Measurements from ENCODE around the gene NRAP. TPM values are rescaled to one million over a fixed set of nuclear protein-coding genes. Genes with fewer than 3 reads are reported as not detected.

NRAP gene
- total RNA-seq, 1 experiment from 2014 or later = not detected

DNA sequence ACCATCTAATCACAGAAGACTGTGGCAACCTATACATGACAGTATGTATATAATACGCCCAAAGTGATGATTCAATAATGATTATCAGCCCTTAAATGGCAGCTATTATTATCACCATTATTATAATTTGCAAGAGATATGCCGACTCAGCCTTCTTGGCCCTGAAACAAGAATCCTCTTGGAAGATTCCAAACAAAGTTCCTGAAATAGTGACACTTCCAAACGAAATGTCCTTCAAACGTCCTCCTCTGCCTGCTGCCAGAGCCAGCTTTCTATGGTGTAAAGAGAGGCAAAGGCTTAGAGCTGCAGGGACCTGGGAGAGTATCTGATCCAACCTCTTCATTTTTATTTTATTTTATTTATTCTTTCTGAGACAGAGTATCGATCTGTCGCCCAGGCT is 36.0 kb downstream of the NRAP start:
- no peak for ATAC-seq
- Histone ChIP-seq H3K4me1 (ENCODE audit: control insufficient read depth, insufficient read depth, low read length) (no peaks in the 10 kb centered on the region), H3K27ac (ENCODE audit: low read length) (no peak overlapping the region), H3K27me3 (ENCODE audit: control insufficient read depth, insufficient read depth, low read length) (peaks cover 44% of the 10 kb centered on the region), H3K4me3 (ENCODE audit: low read depth in 2 of 2, low read length in 2 of 2) (no peak overlapping the region), H3K36me3 (ENCODE audit: control insufficient read depth, insufficient read depth, low read length) (no peaks in the 10 kb centered on the region), H3K9me3 (ENCODE audit: control insufficient read depth, insufficient read depth, low read depth, low read length) (no peaks in the 10 kb centered on the region)
- intact Hi-C loops (cut with micrococcal nuclease; ENCODE audit: unreplicated experiment) = no loop called here
- BruUV-seq (replicated peaks) = no TSS peak
- POLR2A ChIA-PET = interaction anchor here (0.6 kb wide), 1 partner anchor 669 kb away, joined by 3 read pairs; no protein-coding TSS in a partner anchor
- no peak for DNase-seq (ENCODE audit: low read depth, low spot score)
- TF ChIP-seq SIN3A (IDR thresholded peaks at IDR 0.05; ENCODE audit: borderline replicate concordance, insufficient read depth, low read depth, low read length) (no peak), POLR2AphosphoS5 (IDR thresholded peaks at IDR 0.05; ENCODE audit: low read depth, low read length) (no peak), TCF7L2 (IDR thresholded peaks at IDR 0.05; ENCODE audit: low read depth, low read length) (no peak), CTCF (IDR thresholded peaks at IDR 0.05) (no peak), REST (IDR thresholded peaks at IDR 0.05; ENCODE audit: insufficient read depth in 1 of 2, low read depth in 2 of 2, low read length in 1 of 2) (no peak)
- CTCF ChIA-PET = no interaction called here
- in situ Hi-C loops (cut with HindIII; ENCODE audit: low pct_unique_long_range_greater_than_20kb, low sequenced_read_pairs) = no loop called here

- no peak for DNase-seq (ENCODE audit: low read depth, low spot score)
- Histone ChIP-seq H3K9me3 (ENCODE audit: control insufficient read depth, insufficient read depth, low read depth, low read length) (no peaks in the 10 kb centered on the region), H3K27me3 (ENCODE audit: control insufficient read depth, insufficient read depth, low read length) (peaks cover 49% of the 10 kb centered on the region), H3K4me3 (ENCODE audit: low read depth in 2 of 2, low read length in 2 of 2) (no peak overlapping the region), H3K4me1 (ENCODE audit: control insufficient read depth, insufficient read depth, low read length) (no peaks in the 10 kb centered on the region), H3K27ac (ENCODE audit: low read length) (no peak overlapping the region), H3K36me3 (ENCODE audit: control insufficient read depth, insufficient read depth, low read length) (no peaks in the 10 kb centered on the region)
- TF ChIP-seq REST (IDR thresholded peaks at IDR 0.05; ENCODE audit: insufficient read depth in 1 of 2, low read depth in 2 of 2, low read length in 1 of 2) = no peak
- no peak for TF ChIP-seq SIN3A (IDR thresholded peaks at IDR 0.05; ENCODE audit: borderline replicate concordance, insufficient read depth, low read depth, low read length)
- no peak for TF ChIP-seq TCF7L2 (IDR thresholded peaks at IDR 0.05; ENCODE audit: low read depth, low read length)
- no peak for TF ChIP-seq POLR2AphosphoS5 (IDR thresholded peaks at IDR 0.05; ENCODE audit: low read depth, low read length)
- no peak for TF ChIP-seq CTCF (IDR thresholded peaks at IDR 0.05)
- intact Hi-C loops (cut with micrococcal nuclease; ENCODE audit: unreplicated experiment) = no loop called here
- no TSS peak for BruUV-seq (replicated peaks)
- CTCF ChIA-PET = no interaction called here
- in situ Hi-C loops (cut with HindIII; ENCODE audit: low pct_unique_long_range_greater_than_20kb, low sequenced_read_pairs) = no loop called here
- POLR2A ChIA-PET = no interaction called here
- ATAC-seq = no peak
Measured at GRCh38 chr10:113626809-113627355, 37.0 kb downstream of the NRAP start.

All from Panc1 (cell line).